ENCODE data around the gene NUP210L. TPM values are rescaled to one million over a fixed set of nuclear protein-coding genes. Genes with fewer than 3 reads are reported as not detected.

The NUP210L gene
- total and polyA plus RNA-seq, 9 of the 15 experiments (the other 6 are each of a cell fraction or from before 2014, with no cell fraction given) = 0.01 to 0.04 TPM; not detected in 7

GRCh38 chr1:154182344-154183045 lies 27.6 kb upstream of the NUP210L start (continued):
- TF ChIP-seq SAP30 (IDR thresholded peaks at IDR 0.05; ENCODE audit: borderline replicate concordance, insufficient read depth, low read depth, low read length, poor library complexity, severe bottlenecking) (peak; percentile 81), ZNF695 (CRISPR knock-in tag; IDR thresholded peaks at IDR 0.05) (no peak), ZBTB40 (IDR thresholded peaks at IDR 0.05) (no peak), ZBTB40 (CRISPR knock-in tag; IDR thresholded peaks at IDR 0.05) (no peak), ZNF445 (CRISPR knock-in tag; IDR thresholded peaks at IDR 0.05; ENCODE audit: low read depth) (0 out of 2 replicates have a peak, but pooled peaks have one; percentile 64), NR2C1 (IDR thresholded peaks at IDR 0.05) (no peak; the same call in 1 of the 2 replicates), NR2C1 (tag; IDR thresholded peaks at IDR 0.05) (no peak), ZBTB34 (CRISPR knock-in tag; IDR thresholded peaks at IDR 0.05) (no peak), TRIM28 (IDR thresholded peaks at IDR 0.05) (0 out of 2 replicates have a peak, but pooled peaks have one; percentile 45), BRD9 (IDR thresholded peaks at IDR 0.05; ENCODE audit: low read depth, partially characterized antibody) (peak; percentile 45), HNRNPLL (IDR thresholded peaks at IDR 0.05; ENCODE audit: low read depth, low read length, poor library complexity, severe bottlenecking) (peak; percentile 13), RCOR1 (IDR thresholded peaks at IDR 0.05; ENCODE audit: borderline replicate concordance in 1 of 2, low read depth in 2 of 2, low read length in 2 of 2) (no peak; a peak in 1 of 4 replicates), NFRKB (IDR thresholded peaks at IDR 0.05; ENCODE audit: low read depth) (0 out of 2 replicates have a peak, but pooled peaks have one; percentile 75), ZNF384 (IDR thresholded peaks at IDR 0.05; ENCODE audit: low read depth, low read length) (peak; percentile 54)
- TF ChIP-seq, protein P1, sequence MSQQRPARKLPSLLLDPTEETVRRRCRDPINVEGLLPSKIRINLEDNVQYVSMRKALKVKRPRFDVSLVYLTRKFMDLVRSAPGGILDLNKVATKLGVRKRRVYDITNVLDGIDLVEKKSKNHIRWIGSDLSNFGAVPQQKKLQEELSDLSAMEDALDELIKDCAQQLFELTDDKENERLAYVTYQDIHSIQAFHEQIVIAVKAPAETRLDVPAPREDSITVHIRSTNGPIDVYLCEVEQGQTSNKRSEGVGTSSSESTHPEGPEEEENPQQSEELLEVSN (IDR thresholded peaks at IDR 0.05; ENCODE audit: borderline replicate concordance in 1 of 2, extremely low read depth in 1 of 2, insufficient read depth in 1 of 2, insufficient read length in 1 of 2, low read depth in 1 of 2, low read length in 1 of 2, poor library complexity in 1 of 2, severe bottlenecking in 1 of 2) = peak; percentile 24 to 51

Measured in K562 (cell line).